HepG2 (cell line): ENCODE results near the gene TYW1B. TPM values are rescaled to one million over a fixed set of nuclear protein-coding genes. Genes with fewer than 3 reads are reported as not detected.

Experiments
- CHCHD3 ChIP-seq: sonication (generic); formaldehyde crosslinking; IDR thresholded peaks from 2 replicates; pipeline ENCODE4 v1.8.0; 2022; ENCODE audit warnings: mild to moderate bottlenecking, missing genetic modification reagents, moderate library complexity
- HNRNPL ChIP-seq: fragments of 200-400 bp; formaldehyde crosslinking; IDR thresholded peaks from 2 replicates; pipeline ENCODE4 v1.6.1; 2017; ENCODE audit warnings: mild to moderate bottlenecking, low read depth, low read length
- MAFF ChIP-seq: IDR thresholded peaks from 2 replicates; pipeline ENCODE4 v1.6.1; 2011; ENCODE audit warnings: low read depth, low read length, improper control_type of control experiment
- PHF21A ChIP-seq: sonication (generic); formaldehyde crosslinking; IDR thresholded peaks from 2 replicates; pipeline ENCODE4 v1.5.0; 2020; ENCODE audit warnings: mild to moderate bottlenecking, missing genetic modification reagents
- SETDB1 ChIP-seq: sonication (generic); formaldehyde crosslinking; IDR thresholded peaks from 2 replicates; pipeline ENCODE4 v1.5.1; 2020; ENCODE audit warnings: missing genetic modification reagents, mild to moderate bottlenecking, borderline replicate concordance
- SP1 ChIP-seq, 2 experiments: fragments of 450-650 bp in 1 of 2; sonication (generic) in 1 of 2; formaldehyde crosslinking in 1 of 2; IDR thresholded peaks; 2 replicates each; pipeline versions ENCODE4 v1.4.0 to v1.6.1; 2016 to 2020; ENCODE audit warnings: missing genetic modification reagents in 1 of 2
- TRIM24 ChIP-seq: sonication (generic); formaldehyde crosslinking; IDR thresholded peaks from 2 replicates; pipeline ENCODE4 v1.8.0; 2022; ENCODE audit warnings: mild to moderate bottlenecking, missing genetic modification reagents
- ZNF24 ChIP-seq: fragments of 450-650 bp; IDR thresholded peaks from 2 replicates; pipeline ENCODE4 v1.6.1; 2017; ENCODE audit warnings: antibody characterized with exemption, mild to moderate bottlenecking
- ZNF292 ChIP-seq: sonication (generic); formaldehyde crosslinking; IDR thresholded peaks from 2 replicates; pipeline ENCODE4 v1.8.1; 2022; ENCODE audit warnings: mild to moderate bottlenecking, low read depth, missing genetic modification reagents, borderline replicate concordance
- ZNF883 ChIP-seq: sonication (generic); formaldehyde crosslinking; IDR thresholded peaks from 2 replicates; pipeline ENCODE4 v1.5.1; 2020; ENCODE audit warnings: mild to moderate bottlenecking, missing genetic modification reagents; ENCODE audit errors: not compliant biosample characterization
- polyA plus RNA-seq, 8 experiments: library from polyadenylated mRNA; depleted of rRNA in 3 of 8; stranded (reverse) in 7 of 8; unstranded in 1 of 8; fragments of >200 nt; fragmentation: Illumina TruSeq in 4 of 8; extraction: Trizol in 4 of 8; gene quantifications; 2 replicates each; pipeline versions ENCODE4 v1.2.1 to v1.2.3, GENCODE V29; 2011 to 2016; ENCODE audit warnings: low read depth in 4 of 8, missing spikeins in 1 of 8, mixed read lengths in 1 of 8; ENCODE audit not compliant: insufficient read depth in 1 of 8
- total RNA-seq, 5 experiments: library from RNA; depleted of rRNA; stranded (reverse); fragments of >200 nt; fragmentation: Illumina TruSeq; extraction: Trizol; gene quantifications; 2 replicates each; pipeline ENCODE4 v1.2.3, GENCODE V29; 2016; ENCODE audit warnings: low read depth in 1 of 5
- TF ChIP-seq, protein P1 (sequence below): sonication (generic); formaldehyde crosslinking; IDR thresholded peaks from 2 replicates; pipeline ENCODE4 v1.4.0; 2020; ENCODE audit warnings: missing genetic modification reagents
- TF ChIP-seq, protein P2 (sequence below), 2 experiments: fragments of 450-650 bp in 1 of 2; sonication (generic) in 1 of 2; formaldehyde crosslinking; IDR thresholded peaks; 2 replicates each; pipeline versions ENCODE4 v1.5.0 to v1.8.0; 2020 to 2022; ENCODE audit warnings: mild to moderate bottlenecking in 1 of 2, missing genetic modification reagents in 1 of 2

Gene TYW1B
- total and polyA plus RNA-seq, 2 of the 13 experiments (the other 11 are each of a cell fraction or from before 2014, with no cell fraction given): 2.0 to 5.5 TPM

DNA sequence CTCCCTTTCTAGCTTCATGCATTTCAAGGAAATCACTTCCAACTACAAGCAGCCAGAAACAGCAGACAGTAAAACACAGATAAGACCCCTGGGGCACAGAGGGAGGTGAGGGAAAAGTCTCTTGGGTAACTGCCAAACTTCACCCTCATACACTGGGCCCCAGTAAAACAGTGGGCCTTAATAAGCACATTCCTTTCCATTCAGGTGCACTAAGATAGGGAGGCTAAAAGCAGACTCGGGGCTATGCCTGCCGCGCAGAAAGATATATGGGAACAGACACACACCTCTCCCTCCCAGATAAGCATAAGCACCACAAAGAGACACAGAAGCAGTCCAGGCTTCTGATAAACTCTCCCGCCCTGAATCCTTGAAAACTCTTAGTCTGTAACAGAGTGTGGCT, 117.0 kb downstream of the TYW1B start (continued):
- TF ChIP-seq, protein P1, sequence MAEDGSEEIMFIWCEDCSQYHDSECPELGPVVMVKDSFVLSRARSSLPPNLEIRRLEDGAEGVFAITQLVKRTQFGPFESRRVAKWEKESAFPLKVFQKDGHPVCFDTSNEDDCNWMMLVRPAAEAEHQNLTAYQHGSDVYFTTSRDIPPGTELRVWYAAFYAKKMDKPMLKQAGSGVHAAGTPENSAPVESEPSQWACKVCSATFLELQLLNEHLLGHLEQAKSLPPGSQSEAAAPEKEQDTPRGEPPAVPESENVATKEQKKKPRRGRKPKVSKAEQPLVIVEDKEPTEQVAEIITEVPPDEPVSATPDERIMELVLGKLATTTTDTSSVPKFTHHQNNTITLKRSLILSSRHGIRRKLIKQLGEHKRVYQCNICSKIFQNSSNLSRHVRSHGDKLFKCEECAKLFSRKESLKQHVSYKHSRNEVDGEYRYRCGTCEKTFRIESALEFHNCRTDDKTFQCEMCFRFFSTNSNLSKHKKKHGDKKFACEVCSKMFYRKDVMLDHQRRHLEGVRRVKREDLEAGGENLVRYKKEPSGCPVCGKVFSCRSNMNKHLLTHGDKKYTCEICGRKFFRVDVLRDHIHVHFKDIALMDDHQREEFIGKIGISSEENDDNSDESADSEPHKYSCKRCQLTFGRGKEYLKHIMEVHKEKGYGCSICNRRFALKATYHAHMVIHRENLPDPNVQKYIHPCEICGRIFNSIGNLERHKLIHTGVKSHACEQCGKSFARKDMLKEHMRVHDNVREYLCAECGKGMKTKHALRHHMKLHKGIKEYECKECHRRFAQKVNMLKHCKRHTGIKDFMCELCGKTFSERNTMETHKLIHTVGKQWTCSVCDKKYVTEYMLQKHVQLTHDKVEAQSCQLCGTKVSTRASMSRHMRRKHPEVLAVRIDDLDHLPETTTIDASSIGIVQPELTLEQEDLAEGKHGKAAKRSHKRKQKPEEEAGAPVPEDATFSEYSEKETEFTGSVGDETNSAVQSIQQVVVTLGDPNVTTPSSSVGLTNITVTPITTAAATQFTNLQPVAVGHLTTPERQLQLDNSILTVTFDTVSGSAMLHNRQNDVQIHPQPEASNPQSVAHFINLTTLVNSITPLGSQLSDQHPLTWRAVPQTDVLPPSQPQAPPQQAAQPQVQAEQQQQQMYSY (CRISPR knock-in tag): no peak
- TF ChIP-seq HNRNPL (no peak), TRIM24 (CRISPR knock-in tag) (no peak), SP1 (IDR thresholded peaks at IDR 0.05) (no peak), SP1 (CRISPR knock-in tag; IDR thresholded peaks at IDR 0.05) (no peak), ZNF292 (CRISPR knock-in tag) (no peak), SETDB1 (CRISPR knock-in tag) (no peak), PHF21A (CRISPR knock-in tag) (no peak), ZNF24 (no peak), MAFF (no peak), ZNF883 (CRISPR knock-in tag) (no peak), CHCHD3 (CRISPR knock-in tag) (no peak)
- TF ChIP-seq, protein P2, sequence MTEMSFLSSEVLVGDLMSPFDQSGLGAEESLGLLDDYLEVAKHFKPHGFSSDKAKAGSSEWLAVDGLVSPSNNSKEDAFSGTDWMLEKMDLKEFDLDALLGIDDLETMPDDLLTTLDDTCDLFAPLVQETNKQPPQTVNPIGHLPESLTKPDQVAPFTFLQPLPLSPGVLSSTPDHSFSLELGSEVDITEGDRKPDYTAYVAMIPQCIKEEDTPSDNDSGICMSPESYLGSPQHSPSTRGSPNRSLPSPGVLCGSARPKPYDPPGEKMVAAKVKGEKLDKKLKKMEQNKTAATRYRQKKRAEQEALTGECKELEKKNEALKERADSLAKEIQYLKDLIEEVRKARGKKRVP (CRISPR knock-in tag; IDR thresholded peaks at IDR 0.05): no peak
